SK-N-MC (cell line): ENCODE results near the gene LRMDA.

ENCODE experiments used
- EZH2 ChIP-seq: fragments of 200-600 bp; sonication (generic); IDR thresholded peaks from one replicate; pipeline ENCODE4 v1.6.1; 2017; ENCODE audit warnings: antibody characterized with exemption
- FOXP2 ChIP-seq: optimal IDR thresholded peaks from 2 replicates; pipeline ENCODE3; 2011; ENCODE audit warnings: mild to moderate bottlenecking, moderate library complexity; ENCODE audit not compliant: insufficient read depth; ENCODE audit errors: extremely low read length, control extremely low read depth

GRCh38 chr10:75709811-75710210 lies 278.4 kb downstream of the LRMDA start:
- TF ChIP-seq FOXP2: no peak
- no peak for TF ChIP-seq EZH2
